LNCaP clone FGC (cell line): ENCODE measurements around the gene HDGFL3.

Source experiments
- DNase-seq: peaks from one replicate; pipeline ENCODE4 v3.0.0-alpha.2; 2011; ENCODE audit warnings: low read depth
- H3K4me3 ChIP-seq: 2 replicates; pipeline ENCODE4 v1.5.1; 2011; ENCODE audit warnings: mild to moderate bottlenecking, low read depth, low read length, control low read depth
- CTCF ChIP-seq: IDR thresholded peaks from 2 replicates; pipeline ENCODE4 v1.5.1; 2012; ENCODE audit warnings: mild to moderate bottlenecking; ENCODE audit not compliant: control insufficient read depth, insufficient read depth; ENCODE audit errors: extremely low read depth

HDGFL3 gene

GRCh38 chr15:83166218-83166617 lies 41.4 kb downstream of the HDGFL3 start:
- DNase-seq = no peak
- TF ChIP-seq CTCF = no peak
- no peak overlapping the region for H3K4me3 ChIP-seq

- TF ChIP-seq CTCF = no peak
- no peak for DNase-seq
- no peak overlapping the region for H3K4me3 ChIP-seq
Observed at GRCh38 chr15:83164771-83165404, 42.7 kb downstream of the HDGFL3 start.

GRCh38 chr15:83164111-83164770 lies 43.4 kb downstream of the HDGFL3 start:
- no peak overlapping the region for H3K4me3 ChIP-seq
- no peak for TF ChIP-seq CTCF
- no peak for DNase-seq

GRCh38 chr15:83163032-83163431 lies 44.6 kb downstream of the HDGFL3 start:
- H3K4me3 ChIP-seq = no peak overlapping the region
- DNase-seq = no peak
- TF ChIP-seq CTCF = no peak

GRCh38 chr15:83160741-83161140 lies 46.9 kb downstream of the HDGFL3 start:
- no peak overlapping the region for H3K4me3 ChIP-seq
- no peak for TF ChIP-seq CTCF
- DNase-seq = no peak

GRCh38 chr15:83158393-83158792 lies 49.2 kb downstream of the HDGFL3 start:
- no peak for DNase-seq
- H3K4me3 ChIP-seq = no peak overlapping the region
- no peak for TF ChIP-seq CTCF

- TF ChIP-seq CTCF = no peak
- no peak for DNase-seq
- no peak overlapping the region for H3K4me3 ChIP-seq
Observed at GRCh38 chr15:83155942-83156341, 51.7 kb downstream of the HDGFL3 start.
